ENCODE measurements around the gene MS4A3. TPM values are rescaled to one million over a fixed set of nuclear protein-coding genes. Genes with fewer than 3 reads are reported as not detected.
"Not testable (repeated sequence)": the region's sequence is repeated elsewhere in the genome, so short reads cannot be mapped to it uniquely, and the experiment has no call there.

The MS4A3 gene
- total RNA-seq, 1 experiment from 2014 or later: not detected

DNA sequence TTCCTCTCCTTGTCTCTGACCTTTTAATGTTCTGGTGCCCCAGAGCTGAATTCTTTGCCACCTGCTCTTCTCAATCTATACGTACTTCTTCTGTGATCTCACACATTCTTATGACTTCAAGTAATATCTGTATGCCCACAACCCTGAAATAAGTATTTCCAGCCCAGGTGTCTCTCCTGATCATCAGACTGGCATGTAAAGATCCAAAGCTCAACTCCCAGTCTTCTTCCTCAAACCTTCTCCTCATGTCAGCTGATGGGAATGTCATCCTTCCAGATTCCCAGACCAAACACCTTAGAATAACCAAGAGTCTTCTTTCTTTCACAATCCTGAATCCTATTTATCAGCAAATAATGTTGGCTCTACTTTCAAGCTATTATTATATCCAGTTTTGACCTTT lies 9.3 kb downstream of the MS4A3 start:
- no peak for ATAC-seq
- Histone ChIP-seq H3K36me3 (ENCODE audit: low read depth, low read length) (no peaks in the 10 kb centered on the region), H4K20me1 (ENCODE audit: low read length) (no peaks in the 10 kb centered on the region), H3K9me2 (replicated peaks; ENCODE audit: low read length) (no peaks in the 10 kb centered on the region), H3K4me3 (ENCODE audit: low read length) (no peak overlapping the region), H3K9ac (ENCODE audit: low read length) (no peak overlapping the region), H3K27me3 (ENCODE audit: low read length) (no peaks in the 10 kb centered on the region), H3K27ac (ENCODE audit: low read length) (no peak overlapping the region), H3K4me2 (ENCODE audit: low read length) (no peak overlapping the region), H3K4me1 (ENCODE audit: insufficient read depth, low read length) (peaks cover 10% of the 10 kb centered on the region), H3K79me2 (ENCODE audit: low read length) (no peaks in the 10 kb centered on the region), H3K9me3 (ENCODE audit: low read length) (no peaks in the 10 kb centered on the region), H2AFZ (ENCODE audit: low read length) (no peak overlapping the region), H3F3A (ENCODE audit: low read length, unreplicated experiment) (no peaks in the 10 kb centered on the region)
- no peak for DNase-seq
- no TSS peak for BruUV-seq (replicated peaks)
- ChIA-PET POLR2A (ENCODE audit: unreplicated experiment) (no interaction called here), CTCF (no interaction called here)
- intact Hi-C loops (cut with micrococcal nuclease): no loop called here
- no peak for TF ChIP-seq EZH2 (IDR thresholded peaks at IDR 0.05; ENCODE audit: low read length, unreplicated experiment)
- TF ChIP-seq CTCF (conservative IDR thresholded peaks at IDR 0.05; ENCODE audit: low read depth, low read length): no peak
- TF ChIP-seq EZH2phosphoT487 (IDR thresholded peaks at IDR 0.05; ENCODE audit: borderline replicate concordance, low read length): no peak

- Histone ChIP-seq H3K79me2 (ENCODE audit: low read length) (no peaks in the 10 kb centered on the region), H3K27me3 (ENCODE audit: low read length) (no peaks in the 10 kb centered on the region), H3K9me3 (ENCODE audit: low read length) (no peaks in the 10 kb centered on the region), H3K4me2 (ENCODE audit: low read length) (no peak overlapping the region), H3K9ac (ENCODE audit: low read length) (no peak overlapping the region), H2AFZ (ENCODE audit: low read length) (no peak overlapping the region), H3K27ac (ENCODE audit: low read length) (no peak overlapping the region), H3F3A (ENCODE audit: low read length, unreplicated experiment) (no peaks in the 10 kb centered on the region), H4K20me1 (ENCODE audit: low read length) (no peaks in the 10 kb centered on the region), H3K9me2 (replicated peaks; ENCODE audit: low read length) (no peaks in the 10 kb centered on the region), H3K4me3 (ENCODE audit: low read length) (no peak overlapping the region), H3K36me3 (ENCODE audit: low read depth, low read length) (no peaks in the 10 kb centered on the region), H3K4me1 (ENCODE audit: insufficient read depth, low read length) (peaks cover 6% of the 10 kb centered on the region)
- POLR2A ChIA-PET (ENCODE audit: unreplicated experiment): no interaction called here
- CTCF ChIA-PET: no interaction called here
- no TSS peak for BruUV-seq (replicated peaks)
- intact Hi-C loops (cut with micrococcal nuclease): no loop called here
- no peak for TF ChIP-seq EZH2phosphoT487 (IDR thresholded peaks at IDR 0.05; ENCODE audit: borderline replicate concordance, low read length)
- no peak for TF ChIP-seq EZH2 (IDR thresholded peaks at IDR 0.05; ENCODE audit: low read length, unreplicated experiment)
- TF ChIP-seq CTCF (conservative IDR thresholded peaks at IDR 0.05; ENCODE audit: low read depth, low read length): no peak
- no peak for DNase-seq
- no peak for ATAC-seq
Observed at GRCh38 chr11:60069450-60069849, 13.0 kb downstream of the MS4A3 start.

DNA sequence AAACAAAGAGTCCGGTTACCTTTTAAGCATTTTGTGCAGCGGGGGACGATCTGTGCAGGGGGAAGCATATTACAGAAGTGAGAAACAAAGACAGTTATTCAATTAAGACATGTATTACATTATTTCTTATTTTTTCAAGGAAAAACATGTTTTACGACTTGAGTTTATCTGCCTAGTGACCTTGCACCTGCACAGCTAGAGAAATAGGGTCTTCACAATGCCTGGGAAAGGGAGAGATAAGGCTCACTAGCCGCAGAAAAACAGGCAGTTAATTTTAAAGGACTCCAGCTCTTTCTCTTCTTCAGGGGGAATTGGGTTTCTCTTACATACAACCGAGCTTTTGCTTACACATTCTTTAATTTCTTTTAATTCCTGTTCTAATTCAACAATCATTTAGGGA lies 15.2 kb downstream of the MS4A3 start:
- CTCF ChIA-PET; H3K79me2 ChIP-seq (ENCODE audit: low read length); H3K27ac ChIP-seq (ENCODE audit: low read length); POLR2A ChIA-PET (ENCODE audit: unreplicated experiment); H3K9me3 ChIP-seq (ENCODE audit: low read length); H3K4me1 ChIP-seq (ENCODE audit: insufficient read depth, low read length); H4K20me1 ChIP-seq (ENCODE audit: low read length); H3K4me2 ChIP-seq (ENCODE audit: low read length); H3K9ac ChIP-seq (ENCODE audit: low read length); H3K36me3 ChIP-seq (ENCODE audit: low read depth, low read length); H3K9me2 ChIP-seq (replicated peaks; ENCODE audit: low read length); intact Hi-C loops (cut with micrococcal nuclease); ATAC-seq; H3K27me3 ChIP-seq (ENCODE audit: low read length); BruUV-seq (replicated peaks); H2AFZ ChIP-seq (ENCODE audit: low read length); DNase-seq; H3K4me3 ChIP-seq (ENCODE audit: low read length); H3F3A ChIP-seq (ENCODE audit: low read length, unreplicated experiment): not testable (repeated sequence)
